GM10248 (cell line): Measurements from ENCODE around the gene TTLL10.

Experiments used
- CTCF ChIA-PET: fragments of 300-600 bp; sonication (Branson Sonifier 250); formaldehyde crosslinking; extraction: SDS; loops from one replicate; lab custom pipeline; 2021; ENCODE audit warnings: antibody characterized with exemption; lab: Yijun Ruan, JAX
- POLR2A ChIA-PET: fragments of 350-650 bp; sonication (Branson Sonifier 250); formaldehyde crosslinking; extraction: SDS; loops from one replicate; lab custom pipeline; 2020; ENCODE audit warnings: antibody characterized with exemption; lab: Yijun Ruan, JAX
- DNase-seq: peaks from one replicate; pipeline ENCODE4 v3.0.0; 2012; ENCODE audit errors: extremely low spot score
- TF ChIP-seq, protein P1 (sequence below): IDR thresholded peaks from 2 replicates; pipeline ENCODE4 v1.5.1; 2012; ENCODE audit warnings: mild to moderate bottlenecking, low read depth; ENCODE audit errors: extremely low read depth, missing control alignments, control extremely low read depth

The TTLL10 gene

DNA sequence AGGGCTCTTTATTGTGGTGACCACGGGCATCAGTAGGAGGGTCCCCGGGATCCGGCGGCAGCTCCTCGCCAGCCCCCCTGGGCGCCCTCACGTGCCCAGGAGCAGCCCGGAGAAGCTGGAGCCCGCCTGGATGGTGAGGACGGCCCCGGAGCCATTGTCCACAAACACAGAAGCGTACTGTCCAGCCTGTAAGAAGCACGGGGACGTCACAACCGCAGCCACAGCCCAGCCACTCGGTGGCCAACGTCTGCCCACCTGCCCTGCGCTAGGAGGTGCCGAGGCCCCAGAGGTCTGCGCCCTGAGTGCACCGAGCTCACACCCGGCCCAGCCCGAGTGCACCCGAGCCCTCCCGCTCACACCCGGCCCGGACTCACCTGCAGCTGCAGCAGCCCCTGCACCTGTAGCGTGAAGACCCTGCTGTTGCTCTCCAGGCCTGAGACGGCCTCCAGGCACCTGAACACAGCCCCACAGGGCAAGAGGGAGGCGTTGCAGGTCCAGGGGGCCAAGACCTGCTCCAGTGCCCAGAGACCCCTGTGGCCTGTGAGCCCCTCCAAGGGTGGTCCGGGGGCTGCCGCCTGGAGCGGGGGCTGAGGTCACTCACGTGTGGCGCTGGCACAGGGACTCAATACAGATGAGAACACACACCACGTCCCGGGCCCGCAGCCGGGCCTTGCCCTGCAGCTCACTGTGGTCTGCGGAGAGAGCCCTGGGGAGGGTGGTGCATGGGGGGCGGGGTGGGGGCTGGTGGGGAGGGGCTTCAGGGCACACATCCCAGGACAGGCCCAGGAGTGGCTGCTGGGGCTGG lies 69.0 kb downstream of the TTLL10 start:
- CTCF ChIA-PET: interaction anchor here (0.7 to 1.7 kb wide), 6 partner anchors 11 to 209 kb away, joined by 3 to 4 read pairs (median 3); no protein-coding TSS in a partner anchor
- POLR2A ChIA-PET: no interaction called here
- DNase-seq: no peak
- TF ChIP-seq, protein P1, sequence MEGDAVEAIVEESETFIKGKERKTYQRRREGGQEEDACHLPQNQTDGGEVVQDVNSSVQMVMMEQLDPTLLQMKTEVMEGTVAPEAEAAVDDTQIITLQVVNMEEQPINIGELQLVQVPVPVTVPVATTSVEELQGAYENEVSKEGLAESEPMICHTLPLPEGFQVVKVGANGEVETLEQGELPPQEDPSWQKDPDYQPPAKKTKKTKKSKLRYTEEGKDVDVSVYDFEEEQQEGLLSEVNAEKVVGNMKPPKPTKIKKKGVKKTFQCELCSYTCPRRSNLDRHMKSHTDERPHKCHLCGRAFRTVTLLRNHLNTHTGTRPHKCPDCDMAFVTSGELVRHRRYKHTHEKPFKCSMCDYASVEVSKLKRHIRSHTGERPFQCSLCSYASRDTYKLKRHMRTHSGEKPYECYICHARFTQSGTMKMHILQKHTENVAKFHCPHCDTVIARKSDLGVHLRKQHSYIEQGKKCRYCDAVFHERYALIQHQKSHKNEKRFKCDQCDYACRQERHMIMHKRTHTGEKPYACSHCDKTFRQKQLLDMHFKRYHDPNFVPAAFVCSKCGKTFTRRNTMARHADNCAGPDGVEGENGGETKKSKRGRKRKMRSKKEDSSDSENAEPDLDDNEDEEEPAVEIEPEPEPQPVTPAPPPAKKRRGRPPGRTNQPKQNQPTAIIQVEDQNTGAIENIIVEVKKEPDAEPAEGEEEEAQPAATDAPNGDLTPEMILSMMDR: no peak

DNA sequence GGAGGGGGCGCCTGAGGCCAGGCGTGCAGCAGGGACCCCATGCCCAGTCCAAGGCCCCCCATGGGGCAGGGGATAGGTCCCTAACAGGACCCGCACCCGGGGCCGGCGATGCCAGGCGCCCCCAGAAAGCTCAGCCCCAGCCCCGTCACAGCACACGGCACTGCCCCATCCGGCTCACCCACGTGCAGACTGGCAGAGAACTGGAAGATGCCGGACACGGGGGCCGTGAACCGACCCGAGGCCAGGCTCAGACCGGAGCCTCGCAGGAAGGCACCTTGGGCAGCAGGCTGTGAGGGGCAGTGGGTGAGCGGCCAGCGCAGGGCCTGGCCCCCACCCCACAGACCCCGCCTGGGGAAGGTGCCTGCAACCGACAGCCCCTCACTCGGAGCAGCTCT lies 69.6 kb downstream of the TTLL10 start:
- DNase-seq: no peak
- ChIA-PET POLR2A (no interaction called here), CTCF (interaction anchor here (0.7 to 1.2 kb wide), 4 partner anchors 27 to 211 kb away, joined by 3 to 4 read pairs (median 3); no protein-coding TSS in a partner anchor)
- TF ChIP-seq, protein P1: no peak

DNA sequence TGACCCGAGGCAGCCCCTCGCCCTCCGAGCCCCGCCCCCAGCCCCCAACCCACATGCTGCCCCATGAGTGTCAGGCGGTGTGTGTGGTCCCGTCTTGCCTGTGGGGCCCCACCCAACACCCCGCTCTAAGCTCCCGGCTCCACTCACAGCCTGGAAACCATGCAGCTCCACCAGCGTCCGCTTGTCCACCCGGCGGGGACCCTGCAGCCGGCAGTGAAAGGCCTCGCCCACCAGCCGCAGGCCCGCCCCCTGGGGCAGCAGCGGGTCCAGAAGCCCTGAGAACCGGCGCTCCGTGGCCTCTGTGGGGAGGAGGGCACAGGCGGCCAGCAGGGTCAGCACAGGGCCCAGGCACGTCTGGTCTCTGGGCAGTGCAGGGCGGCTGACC lies 70.1 kb downstream of the TTLL10 start:
- DNase-seq: no peak
- TF ChIP-seq, protein P1: no peak
- ChIA-PET CTCF (interaction anchor here (1.0 to 1.2 kb wide), 2 partner anchors 28 to 212 kb away, joined by 3 read pairs; no protein-coding TSS in a partner anchor), POLR2A (no interaction called here)

DNA sequence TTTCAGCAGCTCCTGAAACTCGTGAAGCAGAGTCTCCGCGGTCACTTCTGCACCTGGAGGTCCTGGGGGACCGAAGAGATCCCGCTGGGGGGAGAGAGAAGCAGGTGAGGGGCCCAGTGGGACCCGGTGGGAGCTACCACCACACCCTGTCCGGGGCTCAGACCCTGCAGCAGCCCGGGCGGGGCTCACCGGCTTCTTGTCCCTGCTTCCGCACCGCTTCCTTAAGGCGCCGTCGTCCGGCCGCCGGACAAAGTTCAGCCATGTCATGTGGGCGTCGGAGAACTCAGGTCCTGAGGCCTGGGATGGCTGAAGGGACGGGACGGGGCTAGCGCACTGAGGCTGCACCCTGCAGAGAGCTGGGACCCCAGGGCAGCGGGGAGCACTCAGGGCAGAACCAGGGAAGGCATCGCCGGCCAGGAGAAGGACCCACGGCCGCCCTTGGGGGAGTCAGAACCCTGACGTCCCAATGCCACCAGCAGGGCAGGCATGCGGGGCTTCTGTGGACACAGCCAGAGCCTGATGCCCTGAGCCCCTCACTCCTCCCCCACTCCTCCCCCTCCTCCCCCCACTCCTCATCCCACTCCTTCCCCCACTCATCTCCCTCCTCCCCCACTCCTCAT lies 70.6 kb downstream of the TTLL10 start:
- ChIA-PET POLR2A (no interaction called here), CTCF (interaction anchor here (1.0 to 1.2 kb wide), 2 partner anchors 29 to 212 kb away, joined by 3 read pairs; no protein-coding TSS in a partner anchor)
- DNase-seq: no peak
- TF ChIP-seq, protein P1: no peak

DNA sequence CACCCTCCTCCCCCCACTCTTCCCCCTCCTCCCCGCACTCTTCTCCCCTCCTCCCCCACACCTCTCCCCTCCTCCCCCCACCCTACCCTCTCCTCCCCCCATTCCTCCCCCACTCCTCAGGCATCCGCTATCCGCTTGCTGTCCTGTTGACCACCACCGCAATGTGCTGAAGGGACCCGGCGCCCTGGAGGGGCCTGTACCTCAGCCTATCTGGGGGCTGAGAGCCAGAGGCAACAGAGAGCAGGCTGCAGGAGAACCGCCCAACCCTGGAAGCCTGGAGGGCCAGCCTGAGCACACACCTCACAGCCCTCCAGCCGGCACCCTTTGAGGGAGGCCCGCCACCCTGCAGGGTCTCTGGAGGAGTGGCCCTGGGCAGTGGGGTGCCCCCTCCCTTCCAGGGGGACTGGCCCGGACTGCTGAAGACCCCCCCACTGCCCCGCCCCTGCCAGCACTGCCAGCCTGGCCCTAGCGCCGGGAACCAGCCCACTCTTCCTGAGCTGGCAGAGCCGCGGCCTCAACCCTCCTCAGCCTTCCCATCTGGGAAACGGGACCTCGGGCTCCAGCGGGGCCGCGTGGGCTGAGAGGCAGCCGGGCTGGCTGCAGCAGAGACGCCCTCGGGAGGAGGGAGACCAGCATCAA lies 71.6 kb downstream of the TTLL10 start:
- DNase-seq: no peak
- CTCF ChIA-PET: no interaction called here
- TF ChIP-seq, protein P1: no peak
- POLR2A ChIA-PET: no interaction called here
